Measurements from ENCODE around the gene ADIG.

- TF ChIP-seq MYC (IDR thresholded peaks at IDR 0.05; ENCODE audit: low read depth, low read length) (no peak), CTCF (IDR thresholded peaks at IDR 0.05; ENCODE audit: low read depth, low read length) (no peak), POLR2A (IDR thresholded peaks at IDR 0.05; ENCODE audit: extremely low read depth, insufficient read length) (no peak), MAX (IDR thresholded peaks at IDR 0.05; ENCODE audit: low read depth, low read length) (no peak)
Observed at GRCh38 chr20:38545771-38546170, 35.2 kb upstream of the ADIG start.

Data from NB4 (cell line).